HG03378 (cell line): ENCODE results near the gene WFDC5.
"Not testable (repeated sequence)": the region's sequence is repeated elsewhere in the genome, so short reads cannot be mapped to it uniquely, and the experiment has no call there.

ENCODE experiments used
- ATAC-seq: cut with Tn5 transposase; IDR thresholded peaks from one replicate; pipeline ENCODE4 v1.9.1; 2021; ENCODE audit warnings: mild to moderate bottlenecking, moderate library complexity; ENCODE audit not compliant: unreplicated experiment

Gene WFDC5

DNA sequence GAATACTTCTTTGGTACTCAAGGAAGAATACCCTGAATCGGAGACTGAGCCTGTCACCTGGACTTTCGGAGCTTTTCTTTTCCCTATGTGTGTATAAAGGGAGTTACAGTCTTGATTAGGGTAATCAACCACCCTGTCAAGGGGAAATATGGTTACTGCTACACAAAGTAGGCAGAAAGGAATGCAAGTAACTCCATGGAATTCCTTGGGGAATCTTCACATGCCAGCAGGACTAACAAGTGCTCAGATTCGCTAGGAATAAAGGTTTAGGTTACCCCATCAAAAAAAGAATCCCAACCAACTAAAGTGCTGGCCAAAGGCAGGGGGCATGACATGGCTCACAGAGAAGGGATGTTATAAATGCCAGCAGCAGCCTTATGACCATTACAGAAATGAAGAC lies 24.5 kb downstream of the WFDC5 start:
- no peak for ATAC-seq

DNA sequence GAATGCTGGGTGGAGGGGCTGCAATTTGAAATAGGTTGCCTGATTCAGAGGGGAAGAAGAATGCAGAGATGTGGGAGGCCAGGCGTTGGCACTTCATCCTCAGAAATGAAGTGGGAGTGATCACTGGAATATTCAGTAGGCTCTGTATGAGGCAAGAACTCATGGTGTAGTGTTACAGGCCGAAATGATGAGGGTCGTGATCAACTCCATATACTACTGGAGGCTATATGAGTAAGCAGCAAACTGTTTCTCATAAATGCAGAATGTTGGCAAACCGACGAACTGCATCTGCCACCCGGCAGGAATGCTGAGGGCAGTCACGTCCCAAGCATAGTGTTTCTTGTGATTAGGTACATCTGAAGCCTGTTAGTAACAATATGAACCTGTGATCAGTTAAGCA lies 26.7 kb downstream of the WFDC5 start:
- ATAC-seq = no peak

DNA sequence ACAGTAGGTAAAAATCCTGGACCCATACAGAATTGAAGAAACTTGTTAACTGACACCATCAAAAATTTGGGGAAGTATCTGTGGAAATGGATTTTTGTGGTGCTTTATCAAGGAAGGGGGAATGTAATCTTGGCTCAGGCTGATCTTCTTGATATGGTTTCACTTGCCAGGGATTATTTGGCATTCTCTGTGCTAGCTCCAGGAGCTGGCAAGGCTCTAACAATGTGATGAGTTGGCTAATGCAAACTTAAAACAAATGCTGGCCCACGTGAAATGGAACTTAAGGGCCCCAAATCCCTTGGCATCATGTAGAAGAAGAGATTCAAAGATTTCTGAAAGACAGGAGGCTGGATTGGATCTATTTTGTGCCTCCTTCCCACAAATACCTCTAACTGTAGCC lies 27.2 kb downstream of the WFDC5 start:
- ATAC-seq = no peak

DNA sequence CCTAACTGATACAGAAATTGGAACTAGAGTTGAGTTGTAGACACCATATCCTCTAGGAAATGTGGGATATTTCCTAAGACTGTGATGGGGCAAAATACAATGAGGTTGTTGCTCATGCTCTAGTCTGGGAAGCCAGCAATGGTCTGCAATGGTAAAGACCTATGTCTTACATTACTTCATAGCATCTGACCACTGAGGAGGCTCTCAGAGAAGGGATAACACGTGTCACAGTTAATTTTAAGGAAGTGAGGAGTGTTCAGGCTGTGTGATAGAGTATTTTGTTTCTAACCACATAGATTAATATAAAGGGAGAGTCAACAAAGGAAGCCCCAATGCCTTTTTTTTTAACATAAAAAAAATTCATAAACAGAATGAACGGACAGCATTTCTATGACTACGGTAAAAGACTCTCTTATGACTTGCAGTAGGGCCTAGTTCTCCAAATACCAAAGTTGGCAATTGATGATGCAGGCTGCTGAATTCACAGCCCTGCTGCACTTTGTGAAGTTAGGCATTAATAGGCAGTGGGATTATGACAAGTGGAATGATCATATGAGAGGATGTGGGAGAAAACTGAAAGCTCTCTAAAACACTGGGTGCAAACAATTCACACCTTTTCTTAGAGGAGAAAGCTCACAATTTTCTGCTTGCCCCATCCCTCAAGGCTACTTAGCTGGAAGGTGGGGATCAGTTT lies 27.7 kb downstream of the WFDC5 start:
- no peak for ATAC-seq

DNA sequence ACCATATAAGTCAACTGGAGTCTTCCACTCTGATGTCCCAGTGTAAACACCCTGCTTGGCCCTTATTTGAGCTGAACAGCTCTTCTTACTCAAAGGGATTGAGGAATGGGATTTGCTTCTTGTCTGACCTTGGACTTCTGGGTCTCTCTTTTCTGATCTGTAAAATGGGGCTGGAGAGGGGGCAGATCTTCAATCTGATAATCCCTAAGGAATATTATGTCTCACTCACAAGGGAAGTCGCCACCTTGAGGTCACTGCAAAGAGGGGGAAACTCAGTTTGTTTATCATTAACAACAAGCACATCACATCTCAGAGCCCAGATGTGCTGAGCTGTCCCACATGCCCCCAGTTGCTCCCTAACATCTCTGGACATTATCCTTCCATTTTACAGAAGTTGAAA lies 29.1 kb downstream of the WFDC5 start:
- ATAC-seq = no peak

DNA sequence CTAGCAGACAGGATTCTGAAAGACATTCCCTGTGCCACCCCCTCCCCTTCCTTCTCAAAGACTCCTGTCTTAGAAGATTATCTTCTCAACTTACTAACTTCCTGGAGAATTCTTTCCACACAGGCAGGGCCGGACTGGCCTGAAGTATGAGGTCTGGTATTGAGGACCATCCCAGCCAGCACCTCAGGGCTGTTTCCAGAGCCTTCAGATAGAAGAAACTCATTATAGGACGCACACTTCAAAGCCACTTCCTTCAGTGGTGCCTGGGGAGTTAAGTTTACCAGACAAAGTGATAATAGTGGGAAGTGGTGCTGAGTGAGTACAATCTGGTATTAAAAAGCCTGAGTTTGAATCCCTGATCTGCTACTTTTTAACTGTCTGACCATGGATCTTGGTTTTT lies 29.7 kb downstream of the WFDC5 start:
- no peak for ATAC-seq

DNA sequence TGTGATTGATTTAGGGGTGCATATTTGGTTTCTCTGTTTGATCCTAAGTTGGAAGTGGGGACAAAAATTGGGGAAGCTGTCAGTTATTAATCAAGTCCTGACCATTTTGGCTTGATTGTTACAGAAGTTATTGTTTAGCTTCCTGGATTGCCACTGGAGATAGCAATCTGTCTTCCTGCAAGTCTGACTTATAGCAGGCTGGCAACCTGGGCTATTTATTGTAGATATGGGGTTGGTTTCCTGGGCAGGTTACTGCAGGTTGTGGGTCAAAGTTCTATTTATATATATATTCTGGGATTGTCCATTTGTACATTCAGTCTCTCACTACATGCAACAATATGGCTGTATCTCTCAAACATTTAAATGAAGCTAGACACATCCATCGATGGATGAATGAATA lies 31.8 kb downstream of the WFDC5 start:
- ATAC-seq = no peak

DNA sequence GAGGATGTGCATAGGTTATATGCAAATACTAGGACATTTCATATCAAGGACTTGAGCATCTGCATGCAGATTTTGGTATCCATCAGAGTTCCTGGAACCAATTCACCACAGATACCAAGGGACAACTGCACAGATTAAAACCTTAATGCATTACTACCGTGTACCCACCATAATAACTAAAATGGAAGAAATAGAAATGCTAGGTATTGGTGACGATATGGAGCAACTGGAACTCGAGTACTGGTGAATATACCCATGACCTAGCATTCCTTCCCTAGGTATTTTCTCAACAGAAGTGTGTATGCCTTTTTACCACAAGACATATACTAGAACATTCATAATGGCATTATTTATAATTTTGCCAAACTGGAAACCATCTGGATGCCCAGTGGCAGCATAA lies 32.5 kb downstream of the WFDC5 start:
- ATAC-seq = no peak

DNA sequence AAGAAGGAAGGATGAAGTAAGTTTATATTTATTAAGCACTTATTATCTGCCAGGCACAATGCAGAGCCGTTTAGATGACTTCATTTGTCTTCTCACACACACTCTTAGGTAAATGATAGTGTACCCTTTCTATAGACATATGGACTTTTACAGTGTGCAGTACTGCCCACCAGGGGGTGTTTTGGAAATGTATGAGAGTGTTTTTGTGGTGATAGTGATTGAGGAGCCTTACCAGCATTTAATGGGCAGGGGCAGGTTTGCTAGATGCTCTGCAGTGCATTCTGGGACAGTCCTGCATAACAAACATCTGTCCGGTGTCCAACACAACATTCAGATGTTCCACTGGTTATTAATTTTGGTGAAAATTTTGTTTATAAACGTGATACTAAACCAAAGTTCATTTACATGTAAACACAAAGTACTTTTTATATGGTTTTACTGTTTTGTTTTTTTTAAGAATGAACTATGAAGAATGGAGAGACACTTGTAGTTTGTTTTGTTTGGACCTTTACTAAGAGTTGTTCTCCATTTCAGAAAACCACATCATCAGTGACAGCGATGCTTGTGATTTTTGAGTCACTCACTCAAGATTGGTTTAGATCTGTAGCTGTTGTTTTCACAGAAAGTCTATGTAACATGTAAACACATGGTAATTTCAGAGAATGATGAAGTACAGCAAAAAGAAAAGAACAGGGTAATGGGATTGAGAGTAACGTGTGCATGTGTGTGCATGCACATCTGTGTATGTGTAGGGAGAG lies 33.9 kb downstream of the WFDC5 start:
- ATAC-seq = no peak

DNA sequence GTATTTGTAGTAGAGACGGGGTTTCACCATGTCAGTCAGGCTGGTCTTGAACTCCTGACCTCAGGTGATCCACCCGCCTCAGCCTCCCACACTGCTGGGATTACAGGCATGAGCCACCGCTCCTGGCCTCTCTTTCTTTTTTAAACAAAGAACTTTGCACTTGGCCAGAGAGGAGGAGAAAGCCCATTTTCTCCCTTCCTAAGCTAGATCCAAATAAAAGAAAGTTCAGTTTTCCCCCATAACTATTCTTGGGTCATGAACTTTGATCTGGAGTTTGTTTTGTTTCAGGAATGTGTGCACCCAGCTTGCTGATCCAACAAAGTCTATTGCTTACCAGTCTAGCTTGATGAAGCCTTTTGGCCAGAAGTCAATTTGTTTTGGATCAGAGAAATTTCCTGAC lies 37.4 kb downstream of the WFDC5 start:
- ATAC-seq = no peak

DNA sequence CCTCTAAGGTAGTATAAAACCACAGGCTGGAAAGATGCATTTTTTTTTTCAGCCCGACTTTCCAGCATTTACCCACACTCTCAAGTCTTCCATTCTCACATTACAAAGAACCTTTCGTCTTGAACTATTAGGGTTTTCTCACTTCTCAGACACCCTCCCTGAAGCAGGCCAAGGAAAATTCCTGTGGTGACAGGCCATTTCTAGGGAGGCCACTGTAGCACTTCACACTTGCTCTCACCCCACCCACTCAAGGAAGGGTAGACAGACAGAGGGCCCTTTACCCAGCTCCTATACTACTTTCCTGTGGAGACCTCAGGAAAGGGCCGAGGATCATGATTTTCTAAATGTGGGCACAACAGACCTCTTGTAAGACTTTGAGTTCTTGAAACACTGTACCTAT lies 41.8 kb downstream of the WFDC5 start:
- no peak for ATAC-seq

DNA sequence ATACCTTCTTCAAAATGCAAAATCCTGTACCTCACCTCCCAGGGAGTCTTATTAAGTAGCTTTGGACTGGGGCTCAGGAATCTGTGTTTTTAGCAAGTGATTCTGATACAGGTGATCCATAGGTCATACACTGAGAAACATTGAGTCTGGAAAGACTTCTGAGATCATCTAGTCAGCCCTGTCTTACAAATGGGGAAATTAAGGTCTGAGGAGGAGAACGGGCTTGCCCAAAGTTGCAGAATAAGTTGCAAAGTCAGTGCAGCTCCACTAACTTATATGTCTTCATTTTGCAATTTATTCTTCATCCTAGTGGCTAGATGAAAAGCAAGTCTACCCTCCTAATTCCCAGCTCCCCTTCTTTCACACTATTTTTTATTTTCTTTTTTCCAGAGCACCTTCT lies 42.9 kb downstream of the WFDC5 start:
- no peak for ATAC-seq

DNA sequence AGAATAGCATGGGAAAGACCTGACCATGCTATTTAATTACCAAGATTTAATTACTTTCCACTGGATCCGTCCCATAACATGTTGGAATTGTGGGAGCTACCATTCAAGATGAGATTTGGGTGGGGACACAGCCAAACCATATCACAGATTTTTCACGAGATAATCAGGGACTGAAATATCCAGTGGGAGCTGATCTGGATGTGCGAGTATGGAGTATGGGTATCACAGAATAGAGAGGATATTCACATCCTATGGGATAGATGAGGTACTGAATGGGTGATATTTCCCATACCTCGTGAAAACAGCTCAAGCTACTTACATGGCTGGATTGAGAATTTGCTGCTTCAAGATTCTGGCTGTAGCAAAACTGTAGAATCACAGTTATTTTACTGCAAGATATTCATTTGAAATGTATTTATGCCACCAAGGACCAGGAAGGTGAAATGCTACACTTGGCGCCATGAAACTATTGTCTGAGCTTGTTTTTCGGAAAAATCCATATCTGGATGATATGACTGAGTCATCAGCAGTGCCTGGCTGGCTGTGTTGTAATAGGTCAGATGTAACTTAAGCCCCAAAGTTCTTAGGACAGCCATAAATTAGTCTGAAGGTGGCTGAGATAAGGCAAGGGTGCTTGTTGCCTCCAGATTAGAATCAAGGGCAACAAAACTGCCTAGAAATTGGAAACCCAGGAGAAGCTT lies 43.9 kb downstream of the WFDC5 start:
- ATAC-seq = no peak

DNA sequence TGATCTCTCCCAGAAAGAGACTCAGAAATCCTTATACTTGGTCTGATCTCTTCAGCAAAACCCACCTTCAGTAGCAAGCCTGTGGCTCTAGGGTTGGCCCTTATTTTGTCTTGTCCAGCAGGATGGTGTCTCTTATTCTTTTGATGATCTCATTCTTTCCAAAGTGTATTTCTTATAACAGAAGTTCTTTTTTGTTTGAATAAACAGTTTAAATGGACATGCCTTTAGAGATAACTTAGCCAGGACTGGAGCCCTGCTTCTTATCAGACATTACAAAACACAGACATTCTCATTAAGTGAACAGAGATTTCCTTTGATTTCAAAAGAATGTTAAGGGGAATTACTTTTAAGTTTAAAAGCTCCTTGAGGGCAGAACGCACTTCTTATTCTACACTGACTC lies 45.7 kb downstream of the WFDC5 start:
- ATAC-seq = no peak

DNA sequence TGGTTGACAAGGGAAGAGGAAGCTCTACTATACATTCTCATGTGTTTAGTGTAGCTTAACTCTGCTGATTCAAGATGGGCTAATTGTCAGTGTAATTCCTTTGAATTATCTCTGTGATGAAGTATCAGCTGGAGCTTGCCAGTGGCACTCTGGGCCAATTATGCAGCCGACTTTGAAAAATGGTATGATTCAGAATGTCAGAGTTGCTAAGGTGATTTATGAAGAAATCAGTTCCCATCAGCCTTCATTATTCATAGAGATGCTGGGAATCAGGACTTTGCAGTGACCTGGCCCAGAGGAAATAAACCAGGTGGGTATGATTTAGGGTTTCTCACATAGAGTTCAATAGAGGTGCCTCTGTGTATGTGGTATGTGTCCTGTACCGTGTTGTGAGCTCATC lies 47.4 kb downstream of the WFDC5 start:
- ATAC-seq = no peak

DNA sequence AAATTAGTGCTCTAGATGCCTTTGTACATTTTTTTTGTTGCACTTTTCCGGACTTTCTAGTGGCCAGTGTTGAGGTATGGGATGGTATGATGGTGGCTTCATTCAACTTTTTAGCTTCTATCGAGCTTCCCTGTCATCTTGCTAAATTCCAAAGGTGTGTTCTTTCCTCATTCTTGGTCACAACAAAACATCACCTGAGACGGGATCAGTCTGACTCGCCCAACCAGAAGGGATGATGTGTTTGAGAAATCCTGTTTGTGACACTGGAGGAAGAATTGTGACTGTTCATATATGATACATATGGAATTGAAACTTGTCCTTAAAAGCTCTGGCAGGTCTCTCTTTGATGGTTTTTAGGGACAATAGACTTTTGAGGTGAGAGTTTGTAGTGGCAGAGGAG lies 47.9 kb downstream of the WFDC5 start:
- no peak for ATAC-seq

DNA sequence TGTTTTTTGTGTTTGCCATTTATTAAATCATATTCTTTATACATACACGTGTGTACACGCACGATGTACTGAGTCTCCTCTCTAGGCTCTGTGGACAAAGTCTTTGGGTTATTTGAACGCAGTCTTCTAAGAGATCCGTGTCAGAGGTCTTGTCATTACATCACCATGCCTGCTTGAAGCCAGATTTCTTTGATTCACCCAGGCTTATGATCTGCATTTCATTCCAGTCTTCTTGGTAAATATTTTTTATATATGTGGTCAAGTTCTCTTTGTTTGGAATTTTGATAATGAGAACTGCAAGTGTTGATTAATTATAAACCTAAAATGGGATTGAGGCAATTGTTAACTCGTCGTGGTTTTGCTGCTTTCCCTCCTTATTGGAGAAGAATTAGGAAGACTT lies 48.6 kb downstream of the WFDC5 start:
- no peak for ATAC-seq

DNA sequence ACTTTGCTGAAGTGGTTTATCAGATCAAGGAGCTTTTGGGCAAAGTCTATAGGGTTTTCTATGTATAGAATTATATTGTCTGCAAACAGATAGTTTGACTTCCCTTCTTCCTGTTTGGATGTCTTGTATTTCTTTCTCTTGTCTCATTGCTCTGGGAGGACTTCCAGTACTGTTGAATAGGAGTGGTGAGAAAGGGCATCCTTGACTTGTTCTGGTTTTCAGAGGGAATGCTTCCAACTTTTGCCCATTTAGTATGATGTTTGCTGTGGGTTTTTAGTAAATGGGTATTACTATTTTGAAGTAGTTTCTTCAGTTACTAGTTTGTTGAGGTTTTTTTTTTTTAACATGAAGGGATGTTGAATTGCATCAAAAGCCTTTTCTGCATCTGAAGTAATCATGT lies 50.2 kb downstream of the WFDC5 start:
- no peak for ATAC-seq

DNA sequence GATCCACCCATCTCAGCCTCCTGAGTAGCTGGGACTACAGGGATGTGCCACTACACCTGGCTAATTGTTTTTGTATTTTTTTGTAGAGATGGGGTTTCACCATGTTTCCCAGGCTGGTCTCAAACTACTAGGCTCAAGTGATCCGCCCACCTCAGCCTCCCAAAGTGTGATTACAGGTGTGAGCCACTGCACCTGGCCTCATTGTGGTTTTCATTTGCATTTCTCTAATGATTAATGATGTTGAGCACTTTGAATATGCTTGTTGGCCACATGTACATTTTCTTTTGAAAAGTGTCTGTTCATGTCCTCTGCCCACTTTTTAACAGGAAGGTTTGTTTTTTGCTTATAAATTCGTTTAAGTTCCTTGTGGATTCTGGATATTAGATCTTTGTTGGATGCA lies 51.9 kb downstream of the WFDC5 start:
- not testable (repeated sequence) for ATAC-seq

DNA sequence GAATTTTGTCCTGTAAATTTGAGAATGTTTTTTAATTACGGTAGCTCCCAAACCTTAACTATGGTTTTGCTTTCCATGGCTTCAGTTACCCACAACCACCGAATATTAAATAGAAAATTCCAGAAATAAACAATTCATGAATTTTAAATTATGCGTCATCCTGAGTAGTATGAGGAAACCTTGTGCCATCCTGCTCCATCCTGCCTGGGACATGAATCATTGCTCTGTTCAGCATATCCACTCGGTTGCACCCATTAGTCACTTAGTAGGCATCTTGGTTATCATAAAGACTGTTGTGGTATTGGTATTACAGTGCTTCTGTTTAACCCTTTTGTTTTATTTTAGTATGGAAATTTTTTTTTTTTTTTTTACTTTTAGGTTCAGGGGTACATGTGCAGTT lies 53.7 kb downstream of the WFDC5 start:
- ATAC-seq = no peak

DNA sequence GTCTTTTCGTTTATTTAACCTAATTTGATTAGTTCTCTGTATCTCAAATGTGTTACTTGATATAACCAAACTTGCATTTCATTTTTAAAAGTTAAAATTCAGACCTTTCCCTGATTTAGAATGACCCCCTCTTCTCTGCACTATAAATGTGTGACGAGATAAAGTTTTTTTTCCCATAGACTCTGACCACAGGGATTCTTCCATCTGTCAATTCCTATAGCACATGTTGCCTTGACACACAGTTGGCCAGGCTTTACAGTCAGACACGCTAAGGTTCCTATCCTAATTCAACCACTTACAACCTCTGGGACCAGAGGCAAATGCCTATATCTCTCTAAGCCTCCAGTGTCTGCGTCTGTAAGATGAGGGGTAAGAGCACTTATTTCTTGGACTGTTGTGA lies 54.7 kb downstream of the WFDC5 start:
- ATAC-seq = no peak
